ENCODE results near the gene TOPAZ1.

DNA sequence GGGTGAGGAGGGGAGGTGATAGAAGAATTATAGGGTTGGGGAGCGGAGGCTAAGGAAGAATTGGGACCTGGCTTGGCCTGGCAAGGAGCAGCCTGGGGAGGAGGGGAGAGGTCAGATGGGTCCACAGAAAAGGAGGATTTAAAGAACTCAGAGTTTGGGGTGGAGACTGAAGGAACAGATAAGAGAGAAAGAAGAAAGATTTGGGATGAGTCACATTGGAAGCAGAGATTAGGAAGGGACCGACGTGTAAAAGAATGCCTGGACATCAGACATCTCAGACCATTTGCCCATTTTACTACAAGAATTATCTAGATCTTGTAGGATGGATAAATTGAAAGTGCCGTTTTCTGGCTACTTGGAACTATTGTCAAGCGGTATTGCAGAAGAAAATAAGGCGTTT, 107.3 kb downstream of the TOPAZ1 start:
- TF ChIP-seq, protein P1, sequence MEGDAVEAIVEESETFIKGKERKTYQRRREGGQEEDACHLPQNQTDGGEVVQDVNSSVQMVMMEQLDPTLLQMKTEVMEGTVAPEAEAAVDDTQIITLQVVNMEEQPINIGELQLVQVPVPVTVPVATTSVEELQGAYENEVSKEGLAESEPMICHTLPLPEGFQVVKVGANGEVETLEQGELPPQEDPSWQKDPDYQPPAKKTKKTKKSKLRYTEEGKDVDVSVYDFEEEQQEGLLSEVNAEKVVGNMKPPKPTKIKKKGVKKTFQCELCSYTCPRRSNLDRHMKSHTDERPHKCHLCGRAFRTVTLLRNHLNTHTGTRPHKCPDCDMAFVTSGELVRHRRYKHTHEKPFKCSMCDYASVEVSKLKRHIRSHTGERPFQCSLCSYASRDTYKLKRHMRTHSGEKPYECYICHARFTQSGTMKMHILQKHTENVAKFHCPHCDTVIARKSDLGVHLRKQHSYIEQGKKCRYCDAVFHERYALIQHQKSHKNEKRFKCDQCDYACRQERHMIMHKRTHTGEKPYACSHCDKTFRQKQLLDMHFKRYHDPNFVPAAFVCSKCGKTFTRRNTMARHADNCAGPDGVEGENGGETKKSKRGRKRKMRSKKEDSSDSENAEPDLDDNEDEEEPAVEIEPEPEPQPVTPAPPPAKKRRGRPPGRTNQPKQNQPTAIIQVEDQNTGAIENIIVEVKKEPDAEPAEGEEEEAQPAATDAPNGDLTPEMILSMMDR (IDR thresholded peaks at IDR 0.05; ENCODE audit: insufficient read depth, low read depth, low read length), result no peak
- no peak for TF ChIP-seq EZH2 (IDR thresholded peaks at IDR 0.05; ENCODE audit: insufficient read depth, low read length)

Data from astrocyte (in vitro differentiated cells and primary cell).